GM23338 (cell line): Measurements from ENCODE around the gene OBSCN. TPM values are rescaled to one million over a fixed set of nuclear protein-coding genes. Genes with fewer than 3 reads are reported as not detected.

Source experiments
- ATAC-seq: fragments of 200-7000 bp; cut with Tn5 transposase; 3 replicates; pipeline ENCODE4 v1.9.1; 2020
- DNase-seq: peaks from one replicate; pipeline ENCODE4 v3.0.0-alpha.2; 2015; ENCODE audit warnings: low spot score
- H2AFZ ChIP-seq: fragments of 200-600 bp; sonication (generic); 2 replicates; pipeline ENCODE4 v1.8.0; 2016; ENCODE audit warnings: antibody characterized with exemption, mild to moderate bottlenecking, moderate library complexity
- H3F3A ChIP-seq: fragments of 200-600 bp; sonication (generic); replicated peaks from 2 replicates; pipeline ENCODE4 v1.8.0; 2017; ENCODE audit warnings: antibody characterized with exemption, mixed run types, low read depth
- H3K27ac ChIP-seq: fragments of 200-600 bp; sonication (generic); 2 replicates; pipeline ENCODE4 v1.6.1; 2016; ENCODE audit warnings: low read depth
- H3K27me3 ChIP-seq: fragments of 200-600 bp; sonication (generic); 2 replicates; pipeline ENCODE4 v1.8.0; 2016; ENCODE audit warnings: mild to moderate bottlenecking, mixed run types, moderate library complexity; ENCODE audit not compliant: insufficient read depth
- H3K36me3 ChIP-seq: fragments of 200-600 bp; sonication (generic); 2 replicates; pipeline ENCODE4 v1.8.0; 2016; ENCODE audit warnings: mild to moderate bottlenecking; ENCODE audit not compliant: insufficient read depth
- H3K4me1 ChIP-seq: fragments of 200-600 bp; sonication (generic); 2 replicates; pipeline ENCODE4 v1.8.0; 2016; ENCODE audit warnings: mild to moderate bottlenecking, moderate library complexity; ENCODE audit not compliant: insufficient read depth
- H3K4me2 ChIP-seq: fragments of 200-600 bp; sonication (generic); 2 replicates; pipeline ENCODE4 v1.7.1; 2017; ENCODE audit warnings: mixed run types
- H3K4me3 ChIP-seq: fragments of 200-600 bp; sonication (generic); 2 replicates; pipeline ENCODE4 v1.6.1; 2016; ENCODE audit warnings: mixed run types
- H3K79me2 ChIP-seq: fragments of 200-600 bp; sonication (generic); replicated peaks from 2 replicates; pipeline ENCODE4 v1.8.0; 2017; ENCODE audit warnings: mild to moderate bottlenecking; ENCODE audit not compliant: insufficient read depth
- H3K9me2 ChIP-seq: fragments of 200-600 bp; sonication (generic); 2 replicates; pipeline ENCODE4 v1.8.0; 2017; ENCODE audit not compliant: insufficient read depth
- H4K20me1 ChIP-seq: fragments of 200-600 bp; sonication (generic); replicated peaks from 2 replicates; pipeline ENCODE4 v1.8.0; 2017; ENCODE audit warnings: mild to moderate bottlenecking; ENCODE audit not compliant: insufficient read depth
- H3K27ac Mint-ChIP-seq: 2 replicates; pipeline ENCODE4 v1.8.0; 2020; ENCODE audit warnings: inconsistent platforms, mild to moderate bottlenecking, moderate library complexity, mixed read lengths
- H3K27me3 Mint-ChIP-seq: 3 replicates; pipeline ENCODE4 v1.8.0; 2022; ENCODE audit warnings: low read depth, mild to moderate bottlenecking, moderate library complexity, mixed read lengths, inconsistent platforms; ENCODE audit not compliant: insufficient read depth, poor library complexity
- H3K36me3 Mint-ChIP-seq: 3 replicates; pipeline ENCODE4 v1.8.0; 2021; ENCODE audit warnings: low read depth, mild to moderate bottlenecking, inconsistent platforms, moderate library complexity, mixed read lengths
- H3K4me1 Mint-ChIP-seq: 3 replicates; pipeline ENCODE4 v1.8.0; 2020; ENCODE audit warnings: mild to moderate bottlenecking, inconsistent platforms, mixed read lengths
- H3K4me3 Mint-ChIP-seq: 3 replicates; pipeline ENCODE4 v1.8.0; 2021; ENCODE audit warnings: moderate library complexity, mild to moderate bottlenecking, inconsistent platforms, mixed read lengths
- H3K9me3 Mint-ChIP-seq: 3 replicates; pipeline ENCODE4 v1.8.0; 2020; ENCODE audit warnings: moderate library complexity, mild to moderate bottlenecking, inconsistent platforms, mixed read lengths
- CREB1 ChIP-seq: fragments of 250-450 bp; sonication (Bioruptor Pico); IDR thresholded peaks from 2 replicates; pipeline ENCODE4 v1.5.0; 2020; ENCODE audit warnings: low read depth, mild to moderate bottlenecking, moderate library complexity
- CTCF ChIP-seq, 2 experiments: fragments of 200-600 bp in 1 of 2; sonication (generic) in 1 of 2; conservative IDR thresholded peaks; 2 replicates each; pipeline versions ENCODE4 v1.5.1 to v1.6.1; 2016 to 2017; ENCODE audit warnings: antibody characterized with exemption in 2 of 2, low read depth in 2 of 2, mild to moderate bottlenecking in 2 of 2, moderate library complexity in 1 of 2
- EZH2phosphoT487 ChIP-seq: fragments of 200-600 bp; sonication (generic); IDR thresholded peaks from one replicate; pipeline ENCODE4 v1.8.1; 2018; ENCODE audit warnings: antibody characterized with exemption; ENCODE audit not compliant: unreplicated experiment
- JUNB ChIP-seq: IDR thresholded peaks from one replicate; pipeline ENCODE4 v1.6.1; 2016; ENCODE audit warnings: antibody characterized with exemption; ENCODE audit not compliant: unreplicated experiment
- NANOG ChIP-seq: IDR thresholded peaks from 2 replicates; pipeline ENCODE4 v1.6.1; 2016; ENCODE audit warnings: antibody characterized with exemption, borderline replicate concordance
- REST ChIP-seq: IDR thresholded peaks from one replicate; pipeline ENCODE4 v1.6.1; 2018; ENCODE audit warnings: antibody characterized with exemption; ENCODE audit not compliant: unreplicated experiment
- STAT1 ChIP-seq: IDR thresholded peaks from one replicate; pipeline ENCODE4 v1.6.1; 2016; ENCODE audit warnings: antibody characterized with exemption; ENCODE audit not compliant: unreplicated experiment
- ZNF114 ChIP-seq: fragments of 250-450 bp; sonication (Bioruptor Pico); IDR thresholded peaks from 2 replicates; pipeline ENCODE4 v1.5.0; 2020; ENCODE audit warnings: mild to moderate bottlenecking, moderate library complexity
- ZNF331 ChIP-seq: fragments of 250-450 bp; sonication (Bioruptor Pico); IDR thresholded peaks from 2 replicates; pipeline ENCODE4 v1.5.0; 2020; ENCODE audit warnings: low read depth, mild to moderate bottlenecking, moderate library complexity
- ZNF462 ChIP-seq: fragments of 250-450 bp; sonication (Bioruptor Pico); IDR thresholded peaks from 2 replicates; pipeline ENCODE4 v1.5.0; 2020; ENCODE audit warnings: mild to moderate bottlenecking, moderate library complexity
- polyA plus RNA-seq: library from polyadenylated mRNA; unstranded; fragments of >200 nt; fragmentation: Nextera tagmentation; extraction: Ambion mirVana; gene quantifications from 2 replicates; pipeline ENCODE4 v1.2.1, GENCODE V29; 2016
- total RNA-seq: library from RNA; depleted of rRNA; stranded (reverse); fragments of >200 nt; shearing (Covaris generic); gene quantifications from 2 replicates; pipeline ENCODE4 v1.2.3, GENCODE V29; 2014

The OBSCN gene
- total and polyA plus RNA-seq, 2 experiments from 2014 or later: 8.4 to 38.5 TPM

GRCh38 chr1:228358039-228358763 is 150.4 kb downstream of the OBSCN start:
- peaks cover 4% of the 10 kb centered on the region for H3K27me3 Mint-ChIP-seq
- no peaks in the 10 kb centered on the region for H3K36me3 ChIP-seq
- TF ChIP-seq STAT1 (no peak), NANOG (no peak), ZNF331 (no peak), EZH2phosphoT487 (no peak), CTCF (conservative IDR thresholded peaks at IDR 0.05; ENCODE audit: low read depth in 2 of 2) (no peak), ZNF114 (CRISPR knock-in tag) (no peak), CREB1 (CRISPR knock-in tag) (no peak), REST (no peak), ZNF462 (no peak), JUNB (no peak)
- no peak overlapping the region for H3K4me3 ChIP-seq
- H3K27ac ChIP-seq: no peak overlapping the region
- no peak overlapping the region for H2AFZ ChIP-seq
- H3K79me2 ChIP-seq: no peaks in the 10 kb centered on the region
- no peaks in the 10 kb centered on the region for H3F3A ChIP-seq
- no peaks in the 10 kb centered on the region for H3K27me3 ChIP-seq
- DNase-seq (no peak), ATAC-seq (no peak)
- H3K4me1 Mint-ChIP-seq: no peaks in the 10 kb centered on the region; the same call in 2 of the 3 replicates
- H3K4me2 ChIP-seq: no peak overlapping the region
- H3K9me2 ChIP-seq: no peaks in the 10 kb centered on the region
- H3K4me3 Mint-ChIP-seq: no peak overlapping the region
- H3K9me3 Mint-ChIP-seq: no peaks in the 10 kb centered on the region
- no peaks in the 10 kb centered on the region for H4K20me1 ChIP-seq
- H3K4me1 ChIP-seq: no peaks in the 10 kb centered on the region
- H3K36me3 Mint-ChIP-seq: no peaks in the 10 kb centered on the region
- H3K27ac Mint-ChIP-seq: no peak overlapping the region
